ENCODE data around the gene NEU4. TPM values are rescaled to one million over a fixed set of nuclear protein-coding genes. Genes with fewer than 3 reads are reported as not detected.
"Not testable (repeated sequence)": the region's sequence is repeated elsewhere in the genome, so short reads cannot be mapped to it uniquely, and the experiment has no call there.

The NEU4 gene, protein sequence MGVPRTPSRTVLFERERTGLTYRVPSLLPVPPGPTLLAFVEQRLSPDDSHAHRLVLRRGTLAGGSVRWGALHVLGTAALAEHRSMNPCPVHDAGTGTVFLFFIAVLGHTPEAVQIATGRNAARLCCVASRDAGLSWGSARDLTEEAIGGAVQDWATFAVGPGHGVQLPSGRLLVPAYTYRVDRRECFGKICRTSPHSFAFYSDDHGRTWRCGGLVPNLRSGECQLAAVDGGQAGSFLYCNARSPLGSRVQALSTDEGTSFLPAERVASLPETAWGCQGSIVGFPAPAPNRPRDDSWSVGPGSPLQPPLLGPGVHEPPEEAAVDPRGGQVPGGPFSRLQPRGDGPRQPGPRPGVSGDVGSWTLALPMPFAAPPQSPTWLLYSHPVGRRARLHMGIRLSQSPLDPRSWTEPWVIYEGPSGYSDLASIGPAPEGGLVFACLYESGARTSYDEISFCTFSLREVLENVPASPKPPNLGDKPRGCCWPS
- total RNA-seq: not detected
- not detected for polyA plus RNA-seq
- total RNA-seq: 0 to 2.0 (median 0.13) reads per million in 6 experiments

DNA sequence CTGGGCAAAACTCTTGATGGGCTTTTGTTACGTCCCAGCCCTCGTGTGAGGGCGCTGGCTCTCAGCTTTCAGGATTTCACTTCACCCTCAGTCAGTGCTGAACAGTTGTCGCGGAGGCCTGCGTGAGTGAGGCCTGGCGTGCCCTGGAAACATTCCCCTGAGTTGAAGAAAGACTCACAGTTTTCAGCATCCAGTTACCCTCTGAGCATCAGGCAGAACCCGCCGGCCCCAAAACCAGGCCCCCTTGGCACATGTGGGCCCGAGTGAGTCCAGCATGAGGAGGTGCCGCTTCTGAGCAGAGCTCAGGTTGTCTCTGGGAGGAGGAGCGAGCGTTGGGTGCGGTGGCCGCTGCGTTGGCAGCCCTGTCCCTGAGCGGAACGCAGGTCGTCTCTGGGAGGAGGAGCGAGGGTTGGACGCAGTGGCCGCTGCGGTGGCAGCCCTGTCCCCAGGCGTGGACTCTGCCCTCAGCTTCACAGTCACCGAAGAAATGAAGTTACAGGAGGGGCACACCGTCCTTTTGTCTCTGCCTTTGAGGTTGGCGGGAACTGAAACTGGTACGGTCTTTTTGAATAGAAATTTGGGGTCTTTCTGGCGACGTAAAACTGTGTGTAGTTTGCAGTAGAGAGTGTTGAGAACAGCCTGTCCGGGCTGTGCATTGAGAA lies at the start of gene NEU4:
Gene NEU4, plus strand, starts transcription at position 473 of the 662 bp plus-strand sequence. CDS start 5,292 bp downstream, outside the sequence.
- POLR2A ChIA-PET: no interaction called here
- H3K36me3 Mint-ChIP-seq: no peaks in the 10 kb centered on the region
- peak within 1 kb of the TSS in 1 of 10 donors; percentile 38 for H3K4me3 Mint-ChIP-seq
- peaks cover 0 to 25% (median 3%) of the 10 kb centered on the region in 5 donors for H3K27me3 Mint-ChIP-seq
- H3K4me1 Mint-ChIP-seq: peaks cover 3 to 7% (median 6%) of the 10 kb centered on the region in 4 donors
- DNase-seq: no peak
- no peak for ATAC-seq
- H3K27ac Mint-ChIP-seq: peak within 1 kb of the TSS in 4 of 10 donors; percentile 34 to 63 (median 37)
- H3K9me3 Mint-ChIP-seq: no peaks in the 10 kb centered on the region

- Mint-ChIP-seq H3K36me3 (peaks cover 5 to 55% (median 14%) of the 10 kb centered on the region in 3 donors), H3K27ac (peak overlapping the region in 4 of 10 donors; percentile 9 to 78 (median 60)), H3K4me1 (peaks cover 7 to 23% (median 9%) of the 10 kb centered on the region in 4 donors)
- DNase-seq, POLR2A ChIA-PET, H3K4me3 Mint-ChIP-seq, ATAC-seq, H3K9me3 Mint-ChIP-seq, H3K27me3 Mint-ChIP-seq: not testable (repeated sequence)
These were observed 49.1 kb upstream of the NEU4 start for GRCh38 chr2:241759893-241760292.

GRCh38 chr2:241760301-241760771 lies 48.7 kb upstream of the NEU4 start:
- POLR2A ChIA-PET: no interaction called here
- DNase-seq: no peak
- H3K4me1 Mint-ChIP-seq: peaks cover 7 to 23% (median 9%) of the 10 kb centered on the region in 4 donors

GRCh38 chr2:241762321-241762932 lies 46.6 kb upstream of the NEU4 start:
- no peak for DNase-seq
- POLR2A ChIA-PET: no interaction called here
- peaks cover 5 to 34% (median 14%) of the 10 kb centered on the region in 3 donors for H3K36me3 Mint-ChIP-seq
- H3K27ac Mint-ChIP-seq: peak overlapping the region in 7 of 10 donors; percentile 11 to 94 (median 82)
- ATAC-seq: no peak
- peak overlapping the region in 6 of 10 donors; percentile 15 to 79 (median 18) for H3K4me3 Mint-ChIP-seq
- H3K4me1 Mint-ChIP-seq: peaks cover 7 to 23% (median 9%) of the 10 kb centered on the region in 4 donors
- H3K27me3 Mint-ChIP-seq: no peaks in the 10 kb centered on the region
- peaks cover 0 to 5% (median 2%) of the 10 kb centered on the region in 9 donors for H3K9me3 Mint-ChIP-seq

More at GRCh38 chr2:241760301-241760771, 48.7 kb upstream of the NEU4 start:
- no peak for ATAC-seq
- H3K27me3 Mint-ChIP-seq: no peaks in the 10 kb centered on the region
- H3K9me3 Mint-ChIP-seq: peaks cover 0 to 5% (median 2%) of the 10 kb centered on the region in 9 donors
- peaks cover 5 to 54% (median 14%) of the 10 kb centered on the region in 3 donors for H3K36me3 Mint-ChIP-seq
- H3K27ac Mint-ChIP-seq: peak overlapping the region in 2 of 10 donors; percentile 8 to 69
- H3K4me3 Mint-ChIP-seq: no peak overlapping the region

DNA sequence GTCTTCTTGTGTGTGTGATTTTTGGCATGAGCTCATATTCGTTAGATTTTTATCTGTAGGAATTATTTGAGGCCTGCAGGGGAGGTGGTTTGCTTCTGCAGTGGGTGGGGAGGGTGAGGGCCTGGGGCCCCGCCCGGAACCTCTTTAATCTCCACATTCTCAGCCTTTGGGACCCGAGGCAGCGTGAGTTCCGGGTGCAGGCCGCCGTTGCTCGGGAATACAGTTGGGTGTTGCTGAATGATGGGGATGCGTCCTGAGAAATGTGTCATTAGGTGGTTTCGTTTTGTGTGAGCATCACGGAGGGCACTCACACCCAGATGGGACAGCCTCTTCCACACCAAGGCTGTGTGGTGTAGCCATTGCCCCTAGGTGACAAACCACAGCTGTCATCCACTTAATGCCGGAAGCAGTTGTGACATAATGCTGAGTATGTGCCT lies 46.0 kb upstream of the NEU4 start:
- POLR2A ChIA-PET: no interaction called here
- Mint-ChIP-seq H3K4me3 (peak overlapping the region in 6 of 10 donors; percentile 15 to 79 (median 31)), H3K36me3 (peaks cover 5 to 31% (median 14%) of the 10 kb centered on the region in 3 donors), H3K27me3 (no peaks in the 10 kb centered on the region), H3K9me3 (peaks cover 0 to 5% (median 2%) of the 10 kb centered on the region in 9 donors), H3K27ac (peak overlapping the region in 8 of 10 donors; percentile 11 to 94 (median 81)), H3K4me1 (peaks cover 7 to 23% (median 9%) of the 10 kb centered on the region in 4 donors)
- DNase-seq (peak in 4 of 10 donors; percentile 17 to 80 (median 35)), ATAC-seq (peak; percentile 53 to 63)

DNA sequence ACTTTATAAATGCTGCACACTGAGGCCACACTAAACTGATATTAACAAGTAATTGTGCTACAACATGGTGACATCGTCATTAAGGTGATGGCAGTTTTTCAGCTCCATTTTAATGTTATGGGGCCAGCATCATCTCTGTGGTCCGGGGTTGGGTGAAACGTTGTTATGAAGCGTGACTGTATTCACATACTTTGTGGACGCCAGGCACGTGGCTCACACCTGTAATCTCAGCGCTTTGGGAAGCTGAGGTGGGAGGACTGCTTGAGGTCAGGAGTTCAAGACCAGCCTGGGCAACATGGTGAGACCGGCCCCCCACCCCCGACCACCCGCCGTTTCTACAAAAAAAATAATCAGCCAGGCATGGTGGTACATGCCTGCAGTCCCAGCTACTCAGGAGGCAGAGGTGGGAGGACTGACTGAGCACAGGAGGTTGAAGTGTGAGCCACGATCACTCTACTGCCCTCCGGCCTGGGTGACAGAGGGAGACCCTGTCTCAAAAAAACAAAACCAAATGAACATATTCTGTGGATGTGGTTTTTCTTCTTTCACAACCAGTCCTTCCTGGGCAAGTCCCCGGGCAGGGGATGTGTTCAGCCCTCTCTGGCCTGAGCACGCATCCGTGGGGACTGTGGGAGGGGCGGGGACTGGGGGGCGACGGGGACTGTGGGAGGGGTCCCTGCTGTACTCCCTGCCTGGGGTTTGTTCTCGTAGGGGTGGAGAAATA lies 45.3 kb upstream of the NEU4 start:
- Mint-ChIP-seq H3K27me3 (no peaks in the 10 kb centered on the region), H3K27ac (peak overlapping the region in 6 of 10 donors; percentile 11 to 94 (median 76)), H3K9me3 (peaks cover 0 to 5% (median 2%) of the 10 kb centered on the region in 9 donors), H3K4me1 (peaks cover 7 to 23% (median 8%) of the 10 kb centered on the region in 4 donors), H3K36me3 (peaks cover 5 to 25% (median 14%) of the 10 kb centered on the region in 3 donors), H3K4me3 (peak overlapping the region in 3 of 10 donors; percentile 8 to 79 (median 61))
- no peak for DNase-seq
- no peak for ATAC-seq
- POLR2A ChIA-PET: no interaction called here

DNA sequence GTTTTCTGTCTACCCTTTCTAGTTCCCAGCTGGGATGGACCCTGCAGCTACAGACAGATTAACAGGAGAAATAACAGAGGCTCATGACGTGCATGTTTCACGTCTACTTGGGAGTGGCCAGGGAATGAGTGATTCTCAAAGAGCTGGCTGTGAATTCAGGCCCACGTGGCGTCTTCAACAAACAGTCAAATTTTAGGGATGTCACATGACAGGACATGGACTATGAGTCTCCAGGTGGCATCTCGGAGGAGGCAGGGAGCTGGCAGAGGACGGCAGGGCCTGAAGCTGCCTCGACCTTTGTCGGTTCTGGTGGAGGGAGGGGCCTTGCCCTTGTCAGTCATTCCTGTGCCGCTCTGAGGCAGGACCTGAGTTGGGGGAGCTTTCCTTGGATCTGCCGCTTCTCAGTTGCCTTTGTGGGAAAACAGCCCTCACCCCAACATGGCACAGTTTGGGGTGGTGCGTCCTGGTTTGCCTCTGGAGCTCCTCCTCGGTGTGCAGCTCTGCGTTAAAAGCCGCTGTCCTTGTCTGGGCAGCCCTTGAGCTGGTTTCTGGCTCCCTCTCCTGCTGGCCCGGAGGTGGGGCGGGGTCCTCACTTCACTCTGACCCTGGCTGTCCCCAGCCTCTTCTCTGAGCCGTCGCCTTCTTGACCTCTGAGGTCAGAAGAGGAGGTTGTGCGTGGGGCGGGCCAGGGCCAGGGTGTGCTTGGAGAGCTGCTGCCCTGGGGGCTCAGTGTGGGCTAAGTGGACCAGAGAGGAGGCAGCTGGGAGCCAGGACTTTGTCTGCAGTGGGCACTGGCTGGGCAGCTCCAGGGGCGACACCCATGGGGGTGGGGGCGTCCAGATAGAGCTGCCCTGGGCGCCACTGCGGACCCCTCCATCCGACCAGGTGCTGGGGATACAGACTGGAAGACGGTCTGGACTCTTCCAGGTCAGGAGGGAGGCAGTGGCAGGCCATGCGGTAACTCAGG lies 44.4 kb upstream of the NEU4 start:
- Mint-ChIP-seq H3K27me3 (no peaks in the 10 kb centered on the region), H3K4me3 (peak overlapping the region in 2 of 10 donors; percentile 20 to 37), H3K9me3 (peaks cover 0 to 5% (median 2%) of the 10 kb centered on the region in 9 donors), H3K36me3 (peaks cover 5 to 16% (median 9%) of the 10 kb centered on the region in 3 donors), H3K27ac (peak overlapping the region in 1 of 10 donors; percentile 80), H3K4me1 (peaks cover 7 to 23% (median 7%) of the 10 kb centered on the region in 4 donors)
- POLR2A ChIA-PET: no interaction called here
- no peak for ATAC-seq
- DNase-seq: no peak

DNA sequence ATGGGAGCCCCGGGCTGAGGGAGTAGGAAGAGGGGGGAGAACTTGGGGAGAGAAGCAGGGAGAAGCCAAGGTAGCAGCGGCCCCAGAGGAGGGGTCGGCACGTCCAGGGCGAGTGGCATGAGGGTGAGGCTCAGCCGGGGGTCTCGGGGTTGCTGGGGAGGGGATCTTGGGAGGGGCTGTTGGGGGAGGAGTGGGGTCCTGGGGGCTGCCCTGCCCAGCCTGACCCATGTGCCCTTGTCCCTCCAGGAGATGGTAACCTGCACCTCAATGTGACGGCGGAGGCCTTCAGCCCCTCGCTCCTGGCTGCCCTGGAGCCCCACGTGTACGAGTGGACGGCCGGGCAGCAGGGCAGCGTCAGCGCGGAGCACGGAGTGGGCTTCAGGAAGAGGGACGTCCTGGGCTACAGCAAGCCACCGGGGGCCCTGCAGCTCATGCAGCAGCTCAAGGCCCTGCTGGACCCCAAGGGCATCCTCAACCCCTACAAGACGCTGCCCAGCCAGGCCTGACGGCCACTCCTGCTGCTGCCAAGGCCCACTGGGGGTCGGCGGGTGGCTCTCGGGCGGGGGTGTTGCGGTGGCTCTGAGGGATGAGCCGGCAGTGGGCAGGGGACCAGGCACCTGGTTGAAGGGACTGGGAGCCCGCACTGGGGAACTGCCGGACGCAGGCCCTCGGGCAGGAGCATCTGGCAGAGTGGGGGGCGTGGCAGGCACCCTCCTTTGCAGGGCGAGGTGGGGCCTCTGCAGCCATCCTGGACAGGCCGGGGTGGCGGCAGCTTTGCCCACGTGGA lies 41.3 kb upstream of the NEU4 start:
- ATAC-seq (no peak), DNase-seq (peak in 1 of 10 donors; percentile 63)
- Mint-ChIP-seq H3K4me3 (no peak overlapping the region), H3K9me3 (no peaks in the 10 kb centered on the region), H3K36me3 (peaks cover 0 to 2% (median 0%) of the 10 kb centered on the region in 3 donors), H3K27ac (no peak overlapping the region), H3K27me3 (no peaks in the 10 kb centered on the region), H3K4me1 (peaks cover 9 to 23% (median 15%) of the 10 kb centered on the region in 4 donors)
- POLR2A ChIA-PET: no interaction called here

- no peaks in the 10 kb centered on the region for H3K36me3 Mint-ChIP-seq
- ATAC-seq (no peak), DNase-seq (no peak)
- peaks cover 7 to 21% (median 19%) of the 10 kb centered on the region in 4 donors for H3K4me1 Mint-ChIP-seq
- no peaks in the 10 kb centered on the region for H3K27me3 Mint-ChIP-seq
- H3K4me3 Mint-ChIP-seq: no peak overlapping the region
- no peak overlapping the region for H3K27ac Mint-ChIP-seq
- POLR2A ChIA-PET: no interaction called here
- no peaks in the 10 kb centered on the region for H3K9me3 Mint-ChIP-seq
These were observed 40.7 kb upstream of the NEU4 start for GRCh38 chr2:241768251-241768711.

DNA sequence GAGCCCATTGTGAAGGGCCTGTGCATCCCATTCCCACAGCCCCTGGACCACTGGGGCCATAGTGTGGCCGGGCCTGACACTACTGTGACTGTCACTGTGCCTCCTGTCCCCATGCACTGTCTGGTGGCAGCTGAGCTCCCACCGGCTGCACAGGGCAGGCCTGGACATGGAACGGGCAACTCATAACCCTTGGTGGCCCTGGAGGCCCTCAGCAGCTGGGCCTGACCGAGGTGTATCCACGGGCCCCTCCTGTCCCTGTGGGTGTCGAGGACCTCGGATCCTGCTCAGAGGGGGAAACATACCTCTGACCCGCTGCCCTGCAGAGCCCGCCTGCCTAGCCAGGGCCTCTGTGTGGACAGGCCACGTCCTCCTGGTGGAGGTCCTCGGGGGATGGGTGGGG lies 40.1 kb upstream of the NEU4 start:
- no peak overlapping the region for H3K4me3 Mint-ChIP-seq
- no peaks in the 10 kb centered on the region for H3K27me3 Mint-ChIP-seq
- POLR2A ChIA-PET: no interaction called here
- no peaks in the 10 kb centered on the region for H3K36me3 Mint-ChIP-seq
- DNase-seq (no peak), ATAC-seq (no peak)
- peaks cover 7 to 20% (median 17%) of the 10 kb centered on the region in 4 donors for H3K4me1 Mint-ChIP-seq
- H3K27ac Mint-ChIP-seq: peak overlapping the region in 1 of 10 donors; percentile 71
- no peaks in the 10 kb centered on the region for H3K9me3 Mint-ChIP-seq
